Caco-2 (cell line): ENCODE measurements around the gene NCAPH2. TPM values are rescaled to one million over a fixed set of nuclear protein-coding genes. Genes with fewer than 3 reads are reported as not detected.

Experiments
- BruUV-seq: library from RNA; stranded (reverse); fragments of 400-500 nt; replicated peaks from 2 replicates; lab custom pipeline; 2021; lab: Mats Ljungman, UMichigan
- CTCF ChIA-PET: fragments of 300-600 bp; sonication (Branson Sonifier 250); formaldehyde crosslinking; loops from one replicate; lab custom pipeline; 2022; ENCODE audit warnings: antibody characterized with exemption; lab: Charles Lee
- POLR2A ChIA-PET: fragments of 300-600 bp; sonication (Branson Sonifier 250); formaldehyde crosslinking; loops from one replicate; lab custom pipeline; 2022; ENCODE audit warnings: antibody characterized with exemption; lab: Charles Lee
- DNase-seq, 2 experiments: peaks; one replicate each; pipeline versions ENCODE4 v3.0.0 to v3.0.0-alpha.2; 2020 to 2022
- H3K27me3 ChIP-seq: replicated peaks from 2 replicates; pipeline ENCODE4 v1.6.0; 2011; ENCODE audit warnings: low read length; ENCODE audit not compliant: control insufficient read depth, insufficient read depth
- H3K36me3 ChIP-seq: 2 replicates; pipeline ENCODE4 v1.5.1; 2011; ENCODE audit warnings: low read length; ENCODE audit not compliant: control insufficient read depth, insufficient read depth
- H3K4me1 ChIP-seq: fragments of 250-450 bp; sonication (Bioruptor Pico); 2 replicates; pipeline ENCODE4 v1.5.1; 2020; ENCODE audit warnings: mild to moderate bottlenecking
- H3K4me3 ChIP-seq: 2 replicates; pipeline ENCODE4 v1.5.1; 2011; ENCODE audit warnings: low read depth, mild to moderate bottlenecking, control low read depth, low read length
- H3K9me3 ChIP-seq: fragments of 250-450 bp; sonication (Bioruptor Pico); 2 replicates; pipeline ENCODE4 v1.5.1; 2020; ENCODE audit warnings: mild to moderate bottlenecking, moderate library complexity
- H3K27ac Mint-ChIP-seq: one replicate; pipeline ENCODE4 v1.8.0; 2022; ENCODE audit warnings: mixed read lengths; ENCODE audit not compliant: unreplicated experiment
- H3K27me3 Mint-ChIP-seq: one replicate; pipeline ENCODE4 v1.8.0; 2022; ENCODE audit warnings: mixed read lengths; ENCODE audit not compliant: insufficient read depth, unreplicated experiment
- H3K36me3 Mint-ChIP-seq: one replicate; pipeline ENCODE4 v1.8.0; 2022; ENCODE audit warnings: mild to moderate bottlenecking, mixed read lengths; ENCODE audit not compliant: insufficient read depth, unreplicated experiment
- H3K4me1 Mint-ChIP-seq: one replicate; pipeline ENCODE4 v1.8.0; 2022; ENCODE audit warnings: low read depth, mixed read lengths; ENCODE audit not compliant: unreplicated experiment
- H3K4me3 Mint-ChIP-seq: one replicate; pipeline ENCODE4 v1.8.0; 2022; ENCODE audit warnings: mild to moderate bottlenecking, moderate library complexity, mixed read lengths; ENCODE audit not compliant: unreplicated experiment
- H3K9me3 Mint-ChIP-seq: one replicate; pipeline ENCODE4 v1.8.0; 2022; ENCODE audit warnings: mixed read lengths; ENCODE audit not compliant: unreplicated experiment
- intact Hi-C: fragments of 100-400 bp; cut with micrococcal nuclease; formaldehyde crosslinking; loops from one replicate; pipeline ENCODE4 v1.10.0; 2022; ENCODE audit not compliant: unreplicated experiment
- total RNA-seq: library from RNA; stranded (reverse); gene quantifications from 2 replicates; pipeline ENCODE4 v1.2.3, GENCODE V29; 2022
- TF ChIP-seq, protein P1 (sequence below), 2 experiments: fragments of 200-600 bp in 1 of 2; IDR thresholded peaks; 1 replicate in 1 of 2; 2 replicates in 1 of 2; pipeline versions ENCODE4 v1.5.1 to v1.8.0; 2011 to 2022; ENCODE audit warnings: antibody characterized with exemption in 1 of 2, control low read depth in 1 of 2, inconsistent platforms in 1 of 2, low read depth in 1 of 2, low read length in 1 of 2, mild to moderate bottlenecking in 1 of 2, moderate library complexity in 1 of 2; ENCODE audit not compliant: insufficient read depth in 1 of 2, severe bottlenecking in 1 of 2, unreplicated experiment in 1 of 2

NCAPH2 gene
- total RNA-seq, 1 experiment from 2014 or later = 88.9 TPM

DNA sequence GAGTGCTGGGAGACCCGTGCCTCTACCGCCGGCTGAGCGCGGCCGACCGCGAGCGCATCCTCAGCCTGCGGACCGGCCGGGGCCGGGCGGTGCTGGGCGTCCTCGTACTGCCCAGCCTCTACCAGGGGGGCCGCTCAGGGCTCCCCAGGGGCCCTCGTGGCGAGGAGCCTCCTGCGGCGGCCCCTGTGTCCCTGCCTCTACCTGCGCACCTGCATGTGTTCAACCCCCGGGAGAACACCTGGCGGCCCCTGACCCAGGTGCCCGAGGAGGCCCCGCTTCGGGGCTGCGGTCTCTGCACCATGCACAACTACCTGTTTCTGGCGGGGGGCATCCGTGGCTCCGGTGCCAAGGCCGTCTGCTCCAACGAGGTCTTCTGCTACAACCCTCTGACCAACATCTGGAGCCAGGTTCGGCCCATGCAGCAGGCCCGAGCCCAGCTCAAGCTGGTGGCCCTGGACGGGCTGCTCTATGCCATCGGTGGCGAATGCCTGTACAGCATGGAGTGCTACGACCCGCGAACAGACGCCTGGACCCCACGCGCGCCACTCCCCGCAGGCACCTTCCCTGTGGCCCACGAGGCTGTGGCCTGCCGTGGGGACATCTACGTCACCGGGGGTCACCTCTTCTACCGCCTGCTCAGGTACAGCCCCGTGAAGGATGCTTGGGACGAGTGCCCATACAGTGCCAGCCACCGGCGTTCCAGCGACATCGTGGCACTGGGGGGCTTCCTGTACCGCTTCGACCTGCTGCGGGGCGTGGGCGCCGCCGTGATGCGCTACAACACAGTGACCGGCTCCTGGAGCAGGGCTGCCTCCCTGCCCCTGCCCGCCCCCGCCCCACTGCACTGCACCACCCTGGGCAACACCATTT, 41.1 kb downstream of the NCAPH2 start:
- Mint-ChIP-seq H3K27ac (no peak overlapping the region), H3K9me3 (no peaks in the 10 kb centered on the region), H3K4me3 (no peak overlapping the region), H3K4me1 (peaks cover 6% of the 10 kb centered on the region), H3K27me3 (no peaks in the 10 kb centered on the region), H3K36me3 (peaks cover 6% of the 10 kb centered on the region)
- ChIA-PET POLR2A (no interaction called here), CTCF (no interaction called here)
- Histone ChIP-seq H3K4me1 (no peaks in the 10 kb centered on the region), H3K9me3 (no peaks in the 10 kb centered on the region), H3K4me3 (no peak overlapping the region), H3K27me3 (no peaks in the 10 kb centered on the region), H3K36me3 (no peaks in the 10 kb centered on the region)
- no TSS peak for BruUV-seq
- TF ChIP-seq, protein P1, sequence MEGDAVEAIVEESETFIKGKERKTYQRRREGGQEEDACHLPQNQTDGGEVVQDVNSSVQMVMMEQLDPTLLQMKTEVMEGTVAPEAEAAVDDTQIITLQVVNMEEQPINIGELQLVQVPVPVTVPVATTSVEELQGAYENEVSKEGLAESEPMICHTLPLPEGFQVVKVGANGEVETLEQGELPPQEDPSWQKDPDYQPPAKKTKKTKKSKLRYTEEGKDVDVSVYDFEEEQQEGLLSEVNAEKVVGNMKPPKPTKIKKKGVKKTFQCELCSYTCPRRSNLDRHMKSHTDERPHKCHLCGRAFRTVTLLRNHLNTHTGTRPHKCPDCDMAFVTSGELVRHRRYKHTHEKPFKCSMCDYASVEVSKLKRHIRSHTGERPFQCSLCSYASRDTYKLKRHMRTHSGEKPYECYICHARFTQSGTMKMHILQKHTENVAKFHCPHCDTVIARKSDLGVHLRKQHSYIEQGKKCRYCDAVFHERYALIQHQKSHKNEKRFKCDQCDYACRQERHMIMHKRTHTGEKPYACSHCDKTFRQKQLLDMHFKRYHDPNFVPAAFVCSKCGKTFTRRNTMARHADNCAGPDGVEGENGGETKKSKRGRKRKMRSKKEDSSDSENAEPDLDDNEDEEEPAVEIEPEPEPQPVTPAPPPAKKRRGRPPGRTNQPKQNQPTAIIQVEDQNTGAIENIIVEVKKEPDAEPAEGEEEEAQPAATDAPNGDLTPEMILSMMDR (IDR thresholded peaks at IDR 0.05; ENCODE audit: insufficient read depth in 1 of 2, low read depth in 1 of 2, low read length in 1 of 2, severe bottlenecking in 1 of 2, unreplicated experiment in 1 of 2) = no peak
- intact Hi-C loops = no loop called here
- no peak for DNase-seq

DNA sequence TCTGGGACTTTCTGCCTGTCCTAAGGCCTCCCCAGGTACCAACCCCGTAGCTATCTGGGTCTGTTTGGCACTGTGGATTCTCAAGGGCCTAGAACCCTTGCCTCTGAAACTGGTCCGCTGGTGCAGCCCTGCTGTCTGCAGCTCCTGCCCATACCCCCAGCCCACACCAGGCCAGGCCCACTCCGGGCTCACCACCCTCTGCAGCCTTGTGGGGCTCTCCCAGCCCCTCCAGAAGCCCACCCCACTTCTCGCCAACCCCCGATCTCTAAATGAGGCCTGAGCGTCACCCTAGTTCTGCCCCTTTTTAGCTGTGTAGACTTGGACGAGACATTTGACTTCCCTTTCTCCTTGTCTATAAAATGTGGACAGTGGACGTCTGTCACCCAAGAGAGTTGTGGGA, 42.4 kb downstream of the NCAPH2 start:
- Mint-ChIP-seq H3K4me1 (peaks cover 6% of the 10 kb centered on the region), H3K27ac (no peak overlapping the region), H3K4me3 (no peak overlapping the region), H3K36me3 (no peaks in the 10 kb centered on the region), H3K9me3 (no peaks in the 10 kb centered on the region), H3K27me3 (no peaks in the 10 kb centered on the region)
- no TSS peak for BruUV-seq
- no peak overlapping the region for H3K4me3 ChIP-seq
- CTCF ChIA-PET = no interaction called here
- H3K27me3 ChIP-seq = no peaks in the 10 kb centered on the region
- no peak for DNase-seq
- H3K4me1 ChIP-seq = no peaks in the 10 kb centered on the region
- no peaks in the 10 kb centered on the region for H3K36me3 ChIP-seq
- H3K9me3 ChIP-seq = no peaks in the 10 kb centered on the region
- TF ChIP-seq, protein P1 (IDR thresholded peaks at IDR 0.05; ENCODE audit: insufficient read depth in 1 of 2, low read depth in 1 of 2, low read length in 1 of 2, severe bottlenecking in 1 of 2, unreplicated experiment in 1 of 2) = no peak
- intact Hi-C loops = no loop called here
- POLR2A ChIA-PET = interaction anchor here (1.2 kb wide), 1 partner anchor 25 kb away, joined by 3 read pairs; the partner anchor contains the start of gene SCO2

DNA sequence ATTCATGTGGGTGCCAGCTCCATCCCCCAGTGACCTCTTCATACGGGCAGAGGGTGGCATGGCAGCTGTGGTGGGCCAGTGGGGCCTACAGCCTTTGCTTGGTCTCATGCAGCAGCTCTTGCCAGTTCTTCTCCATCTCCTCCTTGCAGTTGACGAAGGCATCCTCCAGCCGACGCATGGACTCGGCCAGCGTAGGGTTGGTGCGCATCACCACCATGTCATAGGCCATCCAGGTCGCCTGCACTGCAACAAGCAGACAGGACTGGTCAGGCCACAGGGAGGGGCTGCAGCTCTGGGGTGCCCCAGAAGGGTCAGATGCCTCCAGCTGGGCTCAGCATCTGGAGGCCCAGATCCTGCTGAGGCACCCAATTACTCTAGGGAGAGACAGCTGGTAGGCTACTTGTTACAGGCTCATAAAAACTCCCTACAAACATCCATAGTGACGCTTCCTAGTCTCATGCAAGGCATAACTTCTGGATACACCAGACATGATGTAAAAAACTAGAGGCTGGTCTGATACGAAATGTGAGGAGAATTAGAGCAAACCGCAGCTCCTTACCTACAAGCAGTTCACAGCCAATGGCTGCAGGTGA, 43.2 kb downstream of the NCAPH2 start:
- Mint-ChIP-seq H3K27me3 (no peaks in the 10 kb centered on the region), H3K36me3 (no peaks in the 10 kb centered on the region), H3K4me1 (peaks cover 6% of the 10 kb centered on the region), H3K27ac (no peak overlapping the region), H3K9me3 (no peaks in the 10 kb centered on the region), H3K4me3 (no peak overlapping the region)
- Histone ChIP-seq H3K27me3 (no peaks in the 10 kb centered on the region), H3K36me3 (no peaks in the 10 kb centered on the region), H3K9me3 (no peaks in the 10 kb centered on the region), H3K4me1 (no peaks in the 10 kb centered on the region), H3K4me3 (no peak overlapping the region)
- BruUV-seq = no TSS peak
- TF ChIP-seq, protein P1 (IDR thresholded peaks at IDR 0.05; ENCODE audit: insufficient read depth in 1 of 2, low read depth in 1 of 2, low read length in 1 of 2, severe bottlenecking in 1 of 2, unreplicated experiment in 1 of 2) = no peak
- intact Hi-C loops = no loop called here
- no peak for DNase-seq
- ChIA-PET POLR2A (interaction anchor here (1.2 kb wide), 1 partner anchor 26 kb away, joined by 3 read pairs; the partner anchor contains the start of gene SCO2), CTCF (interaction anchor here (0.7 kb wide), 1 partner anchor 157 kb away, joined by 3 read pairs; no protein-coding TSS in a partner anchor)
